H1 (cell line): ENCODE measurements around the gene IMPG2. TPM values are rescaled to one million over a fixed set of nuclear protein-coding genes. Genes with fewer than 3 reads are reported as not detected.

Source experiments
- CTCF ChIA-PET: fragments of 300-600 bp; sonication (Branson Sonifier 250); formaldehyde crosslinking; loops from one replicate; lab custom pipeline; 2021; ENCODE audit not compliant: partially characterized antibody; lab: Charles Lee
- POLR2A ChIA-PET: fragments of 300-600 bp; sonication (Branson Sonifier 250); formaldehyde crosslinking; loops from one replicate; lab custom pipeline; 2021; ENCODE audit warnings: inconsistent platforms; ENCODE audit not compliant: partially characterized antibody; lab: Charles Lee
- DNase-seq, 2 experiments: peaks; one replicate each; pipeline versions ENCODE4 v3.0.0 to v3.0.0-alpha.2; 2010 to 2022; ENCODE audit warnings: low spot score in 2 of 2, low read depth in 1 of 2, mixed read lengths in 1 of 2
- FAIRE-seq: peaks from 2 replicates; lab custom pipeline; 2011; peaks lifted over from hg19 to GRCh38; lab: Jason Lieb, UNC
- H2AFZ ChIP-seq: 2 replicates; pipeline ENCODE4 v1.8.1; 2012; ENCODE audit warnings: low read length, inconsistent platforms
- H2AK5ac ChIP-seq: 2 replicates; pipeline ENCODE4 v1.6.1; 2013; ENCODE audit warnings: low read depth, low read length
- H2BK120ac ChIP-seq: replicated peaks from 2 replicates; pipeline ENCODE3; 2013; ENCODE audit warnings: low read depth, low read length, inconsistent platforms
- H2BK12ac ChIP-seq: 2 replicates; pipeline ENCODE4 v1.6.1; 2013; ENCODE audit warnings: low read depth, low read length
- H2BK15ac ChIP-seq: 2 replicates; pipeline ENCODE4 v1.6.1; 2013; ENCODE audit warnings: low read length
- H2BK20ac ChIP-seq: 2 replicates; pipeline ENCODE4 v1.6.1; 2013; ENCODE audit warnings: low read length
- H2BK5ac ChIP-seq: 2 replicates; pipeline ENCODE4 v1.6.1; 2013; ENCODE audit warnings: low read depth, low read length
- H3K14ac ChIP-seq: 2 replicates; pipeline ENCODE4 v1.6.1; 2013; ENCODE audit warnings: inconsistent platforms; ENCODE audit not compliant: insufficient read length
- H3K18ac ChIP-seq: 2 replicates; pipeline ENCODE4 v1.6.1; 2013; ENCODE audit warnings: low read length; ENCODE audit errors: extremely low read depth
- H3K23ac ChIP-seq: 2 replicates; pipeline ENCODE4 v1.6.1; 2013; ENCODE audit warnings: inconsistent platforms; ENCODE audit not compliant: insufficient read length
- H3K23me2 ChIP-seq: 2 replicates; pipeline ENCODE4 v1.6.1; 2013; ENCODE audit warnings: low read depth, low read length
- H3K27ac ChIP-seq: 2 replicates; pipeline ENCODE4 v1.6.1; 2011; ENCODE audit warnings: low read depth, low read length, inconsistent platforms
- H3K27me3 ChIP-seq, 4 experiments: replicated peaks in 1 of 4; 1 replicate in 1 of 4; 2 replicates in 3 of 4; pipeline versions ENCODE4 v1.6.1 to v1.8.1; 2011 to 2013; ENCODE audit warnings: low read length in 3 of 4, mild to moderate bottlenecking in 3 of 4, inconsistent platforms in 2 of 4, mixed read lengths in 2 of 4, moderate library complexity in 1 of 4; ENCODE audit not compliant: control insufficient read depth in 3 of 4, insufficient read depth in 3 of 4; ENCODE audit errors: extremely low read depth in 1 of 4
- H3K36me3 ChIP-seq, 4 experiments: 2 replicates each; pipeline versions ENCODE4 v1.6.1 to v1.8.1; 2011 to 2013; ENCODE audit warnings: mild to moderate bottlenecking in 4 of 4, low read length in 3 of 4, moderate library complexity in 2 of 4, control low read depth in 1 of 4, inconsistent platforms in 1 of 4; ENCODE audit not compliant: insufficient read depth in 4 of 4, control insufficient read depth in 2 of 4
- H3K4ac ChIP-seq: replicated peaks from 2 replicates; pipeline ENCODE3; 2013; ENCODE audit warnings: low read length, low read depth, mixed read lengths, inconsistent platforms; ENCODE audit not compliant: insufficient read length
- H3K4me1 ChIP-seq, 4 experiments: replicated peaks in 1 of 4; 1 replicate in 1 of 4; 2 replicates in 3 of 4; pipeline versions ENCODE4 v1.6.1 to v1.8.1; 2011 to 2013; ENCODE audit warnings: low read length in 3 of 4, inconsistent platforms in 2 of 4, mixed read lengths in 1 of 4; ENCODE audit not compliant: insufficient read depth in 4 of 4, control insufficient read depth in 3 of 4
- H3K4me2 ChIP-seq, 2 experiments: 2 replicates each; pipeline versions ENCODE4 v1.6.1 to v1.8.1; 2011 to 2013; ENCODE audit warnings: low read depth in 2 of 2, low read length in 2 of 2, control low read depth in 1 of 2, inconsistent platforms in 1 of 2, mild to moderate bottlenecking in 1 of 2; ENCODE audit not compliant: insufficient read depth in 1 of 2
- H3K4me3 ChIP-seq, 4 experiments: fragments of 200-600, 300-600 bp in 1 of 4; sonication (generic), shearing (Covaris generic), sonication (Bioruptor Twin) in 1 of 4; 2 replicates each; pipeline versions ENCODE4 v1.5.1 to v1.8.1; 2011 to 2016; ENCODE audit warnings: low read length in 4 of 4, low read depth in 3 of 4, control low read depth in 2 of 4, inconsistent platforms in 2 of 4, mild to moderate bottlenecking in 2 of 4, mixed read lengths in 1 of 4, moderate library complexity in 1 of 4; ENCODE audit not compliant: insufficient read depth in 2 of 4; ENCODE audit errors: extremely low read depth in 1 of 4
- H3K56ac ChIP-seq: replicated peaks from 2 replicates; pipeline ENCODE3; 2013; ENCODE audit warnings: low read depth, mild to moderate bottlenecking, mixed read lengths, low read length, inconsistent platforms; ENCODE audit not compliant: insufficient read length
- H3K79me1 ChIP-seq: 2 replicates; pipeline ENCODE4 v1.6.1; 2013; ENCODE audit warnings: low read depth, low read length, control low read depth
- H3K79me2 ChIP-seq, 2 experiments: 2 replicates each; pipeline versions ENCODE4 v1.6.1 to v1.8.1; 2012 to 2013; ENCODE audit warnings: low read length in 2 of 2, mild to moderate bottlenecking in 2 of 2, inconsistent platforms in 1 of 2; ENCODE audit not compliant: insufficient read depth in 2 of 2, control insufficient read depth in 1 of 2
- H3K9ac ChIP-seq, 4 experiments: replicated peaks in 1 of 4; 1 replicate in 1 of 4; 2 replicates in 3 of 4; pipeline versions ENCODE4 v1.6.1 to v1.8.1; 2011 to 2013; ENCODE audit warnings: low read depth in 3 of 4, low read length in 3 of 4, control low read depth in 2 of 4, mild to moderate bottlenecking in 2 of 4, moderate library complexity in 2 of 4, inconsistent platforms in 1 of 4; ENCODE audit errors: extremely low read depth in 1 of 4
- H3K9me3 ChIP-seq, 2 experiments: 2 replicates each; pipeline versions ENCODE4 v1.6.1 to v1.8.1; 2012 to 2013; ENCODE audit warnings: mild to moderate bottlenecking in 2 of 2, moderate library complexity in 2 of 2, control low read depth in 1 of 2, inconsistent platforms in 1 of 2, low read depth in 1 of 2, low read length in 1 of 2, mixed read lengths in 1 of 2; ENCODE audit not compliant: insufficient read depth in 2 of 2
- H4K20me1 ChIP-seq, 2 experiments: replicated peaks in 1 of 2; 2 replicates each; pipeline versions ENCODE3 to v1.8.1; 2011 to 2013; ENCODE audit warnings: inconsistent platforms in 2 of 2, low read length in 2 of 2, mild to moderate bottlenecking in 1 of 2; ENCODE audit not compliant: insufficient read depth in 2 of 2, control insufficient read depth in 1 of 2
- H4K5ac ChIP-seq: 2 replicates; pipeline ENCODE4 v1.6.1; 2013; ENCODE audit warnings: low read length, low read depth, mixed read lengths, inconsistent platforms; ENCODE audit not compliant: insufficient read length
- H4K8ac ChIP-seq: 2 replicates; pipeline ENCODE4 v1.8.0; 2013; ENCODE audit warnings: mild to moderate bottlenecking, moderate library complexity, low read length, inconsistent platforms; ENCODE audit not compliant: insufficient read depth; ENCODE audit errors: extremely low read depth
- H4K91ac ChIP-seq: replicated peaks from 2 replicates; pipeline ENCODE3; 2013; ENCODE audit warnings: low read length, mixed read lengths, inconsistent platforms; ENCODE audit not compliant: insufficient read length
- PHF8 ChIP-seq: fragments of 200-600 bp; sonication (generic); conservative IDR thresholded peaks from 2 replicates; pipeline ENCODE4 v1.7.1; 2012; ENCODE audit warnings: low read depth, mild to moderate bottlenecking, inconsistent platforms, low read length, moderate library complexity
- SIN3A ChIP-seq, 2 experiments: IDR thresholded peaks in 1 of 2; conservative IDR thresholded peaks in 1 of 2; 2 replicates each; pipeline ENCODE4 v1.6.1; 2011 to 2012; ENCODE audit warnings: low read length in 2 of 2, improper control_type of control experiment in 1 of 2, low read depth in 1 of 2, mild to moderate bottlenecking in 1 of 2
- SP4 ChIP-seq: IDR thresholded peaks from 2 replicates; pipeline ENCODE4 v1.6.1; 2012; ENCODE audit warnings: low read length, inconsistent platforms
- WGBS, 2 experiments: shearing (Covaris generic) in 1 of 2; methylation state at CpG; one replicate each; pipeline versions ENCODE4 v1.1.6 to v1.1.7; 2013 to 2015; ENCODE audit warnings: low lambda C conversion rate in 2 of 2, mixed read lengths in 2 of 2, inconsistent platforms in 1 of 2, low coverage in 1 of 2, missing lambda C conversion rate in 1 of 2; ENCODE audit not compliant: insufficient replicate concordance in 2 of 2, insufficient coverage in 1 of 2, insufficient read length in 1 of 2; ENCODE audit errors: extremely low coverage in 1 of 2, missing lambda C conversion rate in 1 of 2; 5-methylcytosine and 5-hydroxymethylcytosine counted together
- polyA plus RNA-seq, 7 experiments: library from polyadenylated mRNA; depleted of rRNA in 3 of 7; stranded (reverse) in 5 of 7; unstranded in 2 of 7; fragments of >200 nt in 5 of 7; fragments of 200-250 nt in 2 of 7; gene quantifications; 1 replicate in 5 of 7; 2 replicates in 1 of 7; 4 replicates in 1 of 7; pipeline versions ENCODE4 v1.2.1 to v1.2.3, GENCODE V29; 2011 to 2013; ENCODE audit warnings: missing spikeins in 2 of 7, mixed read lengths in 2 of 7
- total RNA-seq: library from RNA; stranded (reverse); fragmentation: NEBNext Ultra II Directional; extraction: Animal tissue kit (Norgen Biotek cat#: 25700); gene quantifications from 2 replicates; pipeline ENCODE4 v1.2.1, GENCODE V29; 2021

The IMPG2 gene
- total and polyA plus RNA-seq, 2 of the 8 experiments (the other 6 are each of a cell fraction or from before 2014, with no cell fraction given), result 0.03 to 0.06 TPM

DNA sequence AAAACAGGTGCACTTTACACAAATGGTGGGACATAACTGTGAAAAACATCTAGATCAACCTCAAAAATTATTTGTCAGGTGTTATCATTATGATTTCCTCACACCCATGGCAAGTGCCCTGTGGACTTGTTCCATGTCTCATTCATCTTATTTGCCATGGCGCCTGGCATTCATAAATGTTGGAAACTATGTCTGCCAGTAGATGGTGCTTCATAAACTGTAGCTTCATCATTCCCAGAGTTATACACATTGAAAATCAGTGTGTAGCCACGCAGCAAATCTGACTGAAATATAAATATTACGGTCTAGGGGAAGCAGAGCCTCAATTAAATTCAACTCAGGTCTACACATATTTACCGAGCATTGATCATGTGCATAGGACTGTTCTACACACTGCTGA lies 90.7 kb downstream of the IMPG2 start:
- Histone ChIP-seq H3K56ac (no peak overlapping the region), H2BK20ac (no peak overlapping the region), H3K9me3 (no peaks in the 10 kb centered on the region), H3K79me2 (no peaks in the 10 kb centered on the region), H3K36me3 (no peaks in the 10 kb centered on the region), H2BK5ac (no peak overlapping the region), H4K91ac (no peak overlapping the region), H2AK5ac (no peak overlapping the region), H3K4me3 (no peak overlapping the region), H2BK120ac (no peak overlapping the region), H3K4me1 (no peaks in the 10 kb centered on the region), H3K4me2 (no peak overlapping the region), H4K20me1 (no peaks in the 10 kb centered on the region), H2BK12ac (no peak overlapping the region), H3K27ac (no peak overlapping the region), H3K9ac (no peak overlapping the region), H4K5ac (no peak overlapping the region), H2BK15ac (no peak overlapping the region), H3K23me2 (no peaks in the 10 kb centered on the region), H3K4ac (no peak overlapping the region), H2AFZ (no peak overlapping the region), H3K23ac (no peak overlapping the region), H4K8ac (no peak overlapping the region), H3K14ac (no peak overlapping the region), H3K27me3 (no peaks in the 10 kb centered on the region), H3K79me1 (no peaks in the 10 kb centered on the region), H3K18ac (no peak overlapping the region)
- 86% methylated on average over 4 of the region's 4 CpGs; no CpG with 5 or more reads in 1 of the 2 experiments for WGBS, 2 experiments
- FAIRE-seq (no peak), DNase-seq (no peak)
- ChIA-PET POLR2A (no interaction called here), CTCF (interaction anchor here (0.6 to 0.7 kb wide), 2 partner anchors 37 to 1442 kb away, joined by 3 read pairs; no protein-coding TSS in a partner anchor)
- TF ChIP-seq PHF8, result no peak
- no peak for TF ChIP-seq SP4
- no peak for TF ChIP-seq SIN3A (conservative IDR thresholded peaks at IDR 0.05 in 1 of 2, IDR thresholded peaks at IDR 0.05 in 1 of 2; ENCODE audit: low read depth in 1 of 2, low read length in 2 of 2)
